SK-N-SH (cell line): ENCODE measurements around the gene POFUT2.

Source experiments
- CTCF ChIP-seq: fragments of 200-600 bp; sonication (generic); IDR thresholded peaks from 2 replicates; pipeline ENCODE4 v1.6.1; 2017; ENCODE audit warnings: antibody characterized with exemption, mild to moderate bottlenecking, moderate library complexity
- EP300 ChIP-seq, 2 experiments: IDR thresholded peaks; 2 replicates each; pipeline versions ENCODE4 v1.4.0 to v1.6.1; 2012; ENCODE audit warnings: borderline replicate concordance in 1 of 2, low read depth in 1 of 2, low read length in 1 of 2
- GATA2 ChIP-seq: sonication (generic); formaldehyde crosslinking; IDR thresholded peaks from 2 replicates; pipeline ENCODE4 v1.5.0; 2020; ENCODE audit warnings: mild to moderate bottlenecking, missing genetic modification reagents
- POLR2AphosphoS5 ChIP-seq: IDR thresholded peaks from 2 replicates; pipeline ENCODE4 v1.6.1; 2012; ENCODE audit warnings: low read depth, low read length
- REST ChIP-seq: IDR thresholded peaks from 2 replicates; pipeline ENCODE4 v1.6.1; 2012; ENCODE audit warnings: mild to moderate bottlenecking, low read depth, low read length, moderate library complexity

- TF ChIP-seq CTCF, result no peak
- no peak for TF ChIP-seq EP300 (IDR thresholded peaks at IDR 0.05; ENCODE audit: borderline replicate concordance in 1 of 2, low read depth in 1 of 2, low read length in 1 of 2)
- no peak for TF ChIP-seq REST
- TF ChIP-seq POLR2AphosphoS5, result no peak
- no peak for TF ChIP-seq GATA2
Measured at GRCh38 chr21:45331531-45332147, 43.9 kb upstream of the POFUT2 start.
